Lower lobe of right lung (tissue), 2 donors: ENCODE data around the gene ZNF25. TPM values are rescaled to one million over a fixed set of nuclear protein-coding genes. Genes with fewer than 3 reads are reported as not detected.

Source experiments
- ATAC-seq, 2 donors: fragments of 200-7000 bp; cut with Tn5 transposase; one replicate each; pipeline ENCODE4 v1.9.1; 2020 to 2022; ENCODE audit warnings: mild to moderate bottlenecking in 2 of 2, moderate library complexity in 2 of 2
- DNase-seq: peaks from one replicate; pipeline ENCODE4 v3.0.0-alpha.2; 2020
- H3K27ac ChIP-seq: fragments of 200-600 bp; one replicate; pipeline ENCODE4 v1.8.0; 2022
- H3K27me3 ChIP-seq: fragments of 200-600 bp; one replicate; pipeline ENCODE4 v1.8.0; 2022; ENCODE audit warnings: low read depth
- H3K36me3 ChIP-seq: fragments of 200-600 bp; one replicate; pipeline ENCODE4 v1.8.0; 2022; ENCODE audit warnings: mild to moderate bottlenecking
- H3K4me1 ChIP-seq: fragments of 200-600 bp; one replicate; pipeline ENCODE4 v1.8.0; 2022
- H3K4me3 ChIP-seq: fragments of 200-600 bp; one replicate; pipeline ENCODE4 v1.8.0; 2022; ENCODE audit warnings: mild to moderate bottlenecking
- H3K9me3 ChIP-seq: fragments of 200-600 bp; one replicate; pipeline ENCODE4 v1.8.0; 2022
- CTCF ChIP-seq: fragments of 200-600 bp; IDR thresholded peaks from one replicate; pipeline ENCODE4 v1.8.0; 2022; ENCODE audit warnings: antibody characterized with exemption, mild to moderate bottlenecking
- intact Hi-C: fragments of 100-400 bp; cut with DNase I; formaldehyde crosslinking; loops from one replicate; pipeline ENCODE4 v1.11.0; 2022
- total RNA-seq: library from RNA; stranded (reverse); fragmentation: NEBNext Ultra II Directional; extraction: Animal tissue kit (Norgen Biotek cat#: 25700); gene quantifications from one replicate; pipeline ENCODE4 v1.2.1, GENCODE V29; 2021
- donor health status: DM: no; HTN: yes; CAD: no; lungs with severe emphysema.

Gene ZNF25
- total RNA-seq, 1 donor from 2014 or later, result 8.8 TPM

GRCh38 chr10:37991655-37992054 is 15.2 kb upstream of the ZNF25 start:
- Histone ChIP-seq H3K27ac (no peak overlapping the region), H3K36me3 (no peaks in the 10 kb centered on the region), H3K4me1 (no peaks in the 10 kb centered on the region), H3K4me3 (no peak overlapping the region), H3K27me3 (no peaks in the 10 kb centered on the region), H3K9me3 (no peaks in the 10 kb centered on the region)
- TF ChIP-seq CTCF, result no peak
- no peak for ATAC-seq
- no peak for DNase-seq
- intact Hi-C loops, result no loop called here

- intact Hi-C loops, result no loop called here
- no peak for ATAC-seq
Observed at GRCh38 chr10:37976880-37977203, 395 bp upstream of the ZNF25 start.

GRCh38 chr10:37975401-37975991 is 951 bp downstream of the ZNF25 start:
- ATAC-seq, result peak in 1 of 2 donors; percentile 1
- TF ChIP-seq CTCF, result no peak
- H3K4me3 ChIP-seq, result peak overlapping the region; percentile 82
- peak overlapping the region; percentile 99 for H3K27ac ChIP-seq
- H3K4me1 ChIP-seq, result peaks cover 15% of the 10 kb centered on the region
- no peaks in the 10 kb centered on the region for H3K27me3 ChIP-seq
- intact Hi-C loops, result no loop called here
- peaks cover under 1% of the 10 kb centered on the region for H3K36me3 ChIP-seq
- no peaks in the 10 kb centered on the region for H3K9me3 ChIP-seq
- no peak for DNase-seq

More at GRCh38 chr10:37976880-37977203, 395 bp upstream of the ZNF25 start:
- no peaks in the 10 kb centered on the region for H3K27me3 ChIP-seq
- peaks cover 15% of the 10 kb centered on the region for H3K4me1 ChIP-seq
- H3K4me3 ChIP-seq, result peak overlapping the region; percentile 82
- DNase-seq, result no peak
- no peaks in the 10 kb centered on the region for H3K36me3 ChIP-seq
- H3K27ac ChIP-seq, result peak overlapping the region; percentile 99
- TF ChIP-seq CTCF, result no peak
- no peaks in the 10 kb centered on the region for H3K9me3 ChIP-seq

DNA sequence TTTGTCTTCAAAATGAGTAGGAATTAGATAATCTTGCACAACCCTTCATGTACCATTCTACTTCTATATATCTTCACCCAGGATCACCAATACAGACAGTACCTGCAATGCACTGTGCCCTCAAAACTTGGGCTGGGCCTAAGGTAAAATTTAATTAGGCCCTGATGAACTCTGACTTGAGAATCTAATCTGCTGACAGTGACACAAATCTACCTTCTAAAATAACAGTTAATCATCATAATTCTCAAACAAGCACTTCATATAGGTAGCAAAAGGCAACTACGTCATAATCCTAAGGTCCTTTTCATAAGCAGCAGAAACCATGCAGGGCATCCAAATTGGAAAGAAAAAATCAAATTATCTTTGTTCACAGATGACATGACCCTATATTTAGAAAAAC is 4.1 kb downstream of the ZNF25 start:
- Histone ChIP-seq H3K27ac (no peak overlapping the region), H3K4me3 (no peak overlapping the region), H3K36me3 (peaks cover 21% of the 10 kb centered on the region), H3K4me1 (peaks cover 15% of the 10 kb centered on the region), H3K9me3 (no peaks in the 10 kb centered on the region), H3K27me3 (no peaks in the 10 kb centered on the region)
- intact Hi-C loops, result no loop called here
- ATAC-seq, result no peak
- TF ChIP-seq CTCF, result no peak
- DNase-seq, result no peak

DNA sequence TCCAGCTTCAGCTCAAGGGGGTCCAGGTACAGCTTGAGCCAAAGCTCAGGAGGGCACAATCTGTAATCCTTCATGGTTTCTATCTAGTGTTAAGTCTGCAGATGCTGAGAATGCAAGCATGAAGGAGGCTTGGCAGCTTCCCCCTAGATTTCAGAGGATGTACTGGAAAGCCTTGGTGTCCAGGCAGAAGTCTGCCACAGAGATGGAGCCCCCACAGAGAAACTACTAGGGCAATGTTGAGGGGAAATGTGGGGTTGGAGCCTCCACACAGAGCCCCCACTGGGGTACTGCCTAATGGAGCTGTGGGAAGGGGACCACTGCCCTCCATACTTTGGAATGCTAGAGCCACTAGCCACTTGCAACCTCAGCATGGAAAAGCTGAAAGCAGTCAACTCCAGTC is 11.4 kb downstream of the ZNF25 start:
- no peaks in the 10 kb centered on the region for H3K27me3 ChIP-seq
- no peak overlapping the region for H3K4me3 ChIP-seq
- ATAC-seq (no peak), DNase-seq (no peak)
- TF ChIP-seq CTCF, result no peak
- intact Hi-C loops, result no loop called here
- H3K27ac ChIP-seq, result no peak overlapping the region
- H3K9me3 ChIP-seq, result peaks cover 9% of the 10 kb centered on the region
- peaks cover 16% of the 10 kb centered on the region for H3K36me3 ChIP-seq
- H3K4me1 ChIP-seq, result no peaks in the 10 kb centered on the region
